Osteocyte (in vitro differentiated cells): Measurements from ENCODE around the gene ARHGAP10. TPM values are rescaled to one million over a fixed set of nuclear protein-coding genes. Genes with fewer than 3 reads are reported as not detected.

ENCODE experiments used
- DNase-seq: peaks from one replicate; pipeline ENCODE4 v3.0.0; 2021; ENCODE audit warnings: mixed read lengths; ENCODE audit not compliant: unreplicated experiment; ENCODE audit errors: extremely low spot score
- H3K27ac Mint-ChIP-seq: one replicate; pipeline ENCODE4 v1.8.0; 2021; ENCODE audit warnings: mild to moderate bottlenecking, mixed read lengths; ENCODE audit not compliant: unreplicated experiment
- H3K27me3 Mint-ChIP-seq: one replicate; pipeline ENCODE4 v1.8.0; 2021; ENCODE audit warnings: mixed read lengths; ENCODE audit not compliant: unreplicated experiment
- H3K36me3 Mint-ChIP-seq: one replicate; pipeline ENCODE4 v1.8.0; 2021; ENCODE audit warnings: mixed read lengths; ENCODE audit not compliant: unreplicated experiment
- H3K4me1 Mint-ChIP-seq: one replicate; pipeline ENCODE4 v1.8.0; 2021; ENCODE audit warnings: mixed read lengths; ENCODE audit not compliant: unreplicated experiment
- H3K4me3 Mint-ChIP-seq: one replicate; pipeline ENCODE4 v1.8.0; 2021; ENCODE audit warnings: mild to moderate bottlenecking, moderate library complexity, mixed read lengths; ENCODE audit not compliant: unreplicated experiment
- H3K9me3 Mint-ChIP-seq: one replicate; pipeline ENCODE4 v1.8.0; 2021; ENCODE audit warnings: mixed read lengths; ENCODE audit not compliant: unreplicated experiment
- total RNA-seq: library from RNA; stranded (reverse); gene quantifications from 2 replicates; pipeline ENCODE4 v1.2.1, GENCODE V29; 2021
- TF ChIP-seq, protein P1 (sequence below): fragments of 200-600 bp; sonication (generic); IDR thresholded peaks from 2 replicates; pipeline ENCODE4 v1.5.0; 2021; ENCODE audit warnings: antibody characterized with exemption, mild to moderate bottlenecking, moderate library complexity

Gene ARHGAP10
- total RNA-seq, 1 donor from 2014 or later = 121 TPM

DNA sequence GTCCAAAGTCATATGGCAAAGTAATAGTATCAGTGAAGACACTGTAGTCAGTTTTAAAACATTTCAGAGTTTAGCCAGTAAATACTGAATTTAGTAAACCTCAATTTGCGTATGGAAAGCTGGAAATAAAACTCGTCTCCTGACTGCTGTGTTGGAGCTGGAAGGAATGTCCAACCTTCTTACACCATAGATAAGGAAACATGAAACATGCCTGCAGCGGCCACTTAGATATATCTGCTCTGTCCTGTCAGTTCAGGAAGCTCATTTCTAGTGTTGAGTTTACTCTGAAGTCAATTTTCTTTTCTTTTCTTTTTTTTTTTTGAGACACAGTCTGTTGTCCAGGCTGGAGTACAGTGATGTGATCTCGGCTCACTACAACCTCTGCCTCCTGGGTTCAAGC lies 21.2 kb downstream of the ARHGAP10 start:
- Mint-ChIP-seq H3K4me3 (no peak overlapping the region), H3K36me3 (peaks cover 21% of the 10 kb centered on the region), H3K27ac (peak overlapping the region; percentile 89), H3K4me1 (peaks cover 68% of the 10 kb centered on the region), H3K9me3 (no peaks in the 10 kb centered on the region), H3K27me3 (no peaks in the 10 kb centered on the region)
- DNase-seq = no peak
- TF ChIP-seq, protein P1, sequence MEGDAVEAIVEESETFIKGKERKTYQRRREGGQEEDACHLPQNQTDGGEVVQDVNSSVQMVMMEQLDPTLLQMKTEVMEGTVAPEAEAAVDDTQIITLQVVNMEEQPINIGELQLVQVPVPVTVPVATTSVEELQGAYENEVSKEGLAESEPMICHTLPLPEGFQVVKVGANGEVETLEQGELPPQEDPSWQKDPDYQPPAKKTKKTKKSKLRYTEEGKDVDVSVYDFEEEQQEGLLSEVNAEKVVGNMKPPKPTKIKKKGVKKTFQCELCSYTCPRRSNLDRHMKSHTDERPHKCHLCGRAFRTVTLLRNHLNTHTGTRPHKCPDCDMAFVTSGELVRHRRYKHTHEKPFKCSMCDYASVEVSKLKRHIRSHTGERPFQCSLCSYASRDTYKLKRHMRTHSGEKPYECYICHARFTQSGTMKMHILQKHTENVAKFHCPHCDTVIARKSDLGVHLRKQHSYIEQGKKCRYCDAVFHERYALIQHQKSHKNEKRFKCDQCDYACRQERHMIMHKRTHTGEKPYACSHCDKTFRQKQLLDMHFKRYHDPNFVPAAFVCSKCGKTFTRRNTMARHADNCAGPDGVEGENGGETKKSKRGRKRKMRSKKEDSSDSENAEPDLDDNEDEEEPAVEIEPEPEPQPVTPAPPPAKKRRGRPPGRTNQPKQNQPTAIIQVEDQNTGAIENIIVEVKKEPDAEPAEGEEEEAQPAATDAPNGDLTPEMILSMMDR = no peak

DNA sequence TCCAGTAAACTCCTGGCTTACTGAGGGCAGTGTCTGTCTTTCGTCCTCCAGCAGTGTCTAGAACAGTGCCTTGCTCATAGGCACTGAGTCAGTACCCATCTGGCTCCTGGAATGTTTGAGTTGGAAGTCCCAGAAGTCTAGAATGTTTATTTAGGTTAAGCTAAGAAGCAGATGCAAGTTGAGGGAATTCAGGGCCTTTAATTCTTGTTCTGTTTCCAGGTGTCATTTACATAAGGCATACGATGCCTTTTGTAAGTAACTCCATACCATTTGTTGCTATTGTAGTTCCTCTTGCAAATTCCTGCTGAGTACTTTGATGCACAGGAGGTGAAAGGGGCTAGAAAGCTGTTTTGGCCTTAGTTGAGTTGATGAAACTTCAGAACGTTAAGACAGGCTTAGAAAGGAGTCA lies 22.2 kb downstream of the ARHGAP10 start:
- peak overlapping the region; percentile 23 for H3K4me3 Mint-ChIP-seq

DNA sequence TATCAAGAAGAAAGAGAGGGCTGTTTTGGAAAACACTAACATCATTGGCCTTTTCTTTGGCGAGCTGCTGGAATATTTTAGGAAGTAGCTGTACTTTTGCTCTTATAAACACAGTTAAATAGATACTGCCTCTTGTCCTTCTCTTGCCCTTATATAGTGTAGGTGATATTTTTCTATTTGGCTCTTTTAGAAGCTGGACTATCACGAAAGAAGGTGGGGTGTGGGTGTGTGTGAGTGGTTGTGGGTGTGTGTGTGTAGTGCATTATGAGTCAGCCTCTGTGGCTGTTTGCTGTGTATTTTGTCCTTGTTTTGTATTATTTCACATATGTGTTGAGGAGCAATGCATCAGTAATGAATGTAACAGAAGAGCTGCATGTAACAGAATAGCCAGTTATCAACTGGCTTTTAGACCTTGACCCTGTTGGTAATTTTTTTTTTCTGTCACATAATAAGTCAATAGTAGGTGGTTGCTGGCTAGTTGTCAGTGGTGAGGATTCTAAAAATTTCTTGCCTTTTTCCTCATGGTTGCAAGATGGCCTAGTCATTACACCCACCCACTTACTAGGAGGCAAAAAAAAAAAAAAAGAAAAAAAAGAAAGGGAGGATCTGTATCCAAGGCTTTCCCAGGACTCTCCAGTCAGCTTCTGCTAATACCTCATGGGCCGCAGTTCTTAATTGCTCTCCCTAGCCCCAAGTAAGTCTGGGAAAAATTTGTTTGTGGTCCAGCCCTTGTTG lies 23.8 kb downstream of the ARHGAP10 start:
- no peaks in the 10 kb centered on the region for H3K27me3 Mint-ChIP-seq

More for the DNA sequence above, 22.2 kb downstream of the ARHGAP10 start:
- no peaks in the 10 kb centered on the region for H3K27me3 Mint-ChIP-seq
- peaks cover 15% of the 10 kb centered on the region for H3K36me3 Mint-ChIP-seq
- TF ChIP-seq, protein P1 = no peak
- H3K27ac Mint-ChIP-seq = peak overlapping the region; percentile 89
- no peaks in the 10 kb centered on the region for H3K9me3 Mint-ChIP-seq
- H3K4me1 Mint-ChIP-seq = peaks cover 65% of the 10 kb centered on the region
- DNase-seq = no peak

GRCh38 chr4:147756417-147756816 lies 24.5 kb downstream of the ARHGAP10 start:
- no peak for DNase-seq
- H3K4me3 Mint-ChIP-seq = no peak overlapping the region
- H3K36me3 Mint-ChIP-seq = peaks cover 14% of the 10 kb centered on the region
- peak overlapping the region; percentile 81 for H3K27ac Mint-ChIP-seq
- TF ChIP-seq, protein P1 = no peak
- no peaks in the 10 kb centered on the region for H3K9me3 Mint-ChIP-seq
- peaks cover 71% of the 10 kb centered on the region for H3K4me1 Mint-ChIP-seq
- H3K27me3 Mint-ChIP-seq = no peaks in the 10 kb centered on the region

More for the DNA sequence above, 23.8 kb downstream of the ARHGAP10 start:
- no peak overlapping the region for H3K4me3 Mint-ChIP-seq
- peak overlapping the region; percentile 81 for H3K27ac Mint-ChIP-seq
- DNase-seq = no peak
- H3K36me3 Mint-ChIP-seq = peaks cover 13% of the 10 kb centered on the region
- TF ChIP-seq, protein P1 = no peak
- peaks cover 66% of the 10 kb centered on the region for H3K4me1 Mint-ChIP-seq
- no peaks in the 10 kb centered on the region for H3K9me3 Mint-ChIP-seq

GRCh38 chr4:147760176-147760575 lies 28.3 kb downstream of the ARHGAP10 start:
- H3K27me3 Mint-ChIP-seq = no peaks in the 10 kb centered on the region
- H3K9me3 Mint-ChIP-seq = no peaks in the 10 kb centered on the region
- DNase-seq = no peak
- TF ChIP-seq, protein P1 = no peak
- H3K4me1 Mint-ChIP-seq = peaks cover 67% of the 10 kb centered on the region
- H3K4me3 Mint-ChIP-seq = no peak overlapping the region
- H3K36me3 Mint-ChIP-seq = peaks cover 12% of the 10 kb centered on the region
- peak overlapping the region; percentile 87 for H3K27ac Mint-ChIP-seq
